Osteoblast (primary cell): Measurements from ENCODE around the gene DLGAP1. TPM values are rescaled to one million over a fixed set of nuclear protein-coding genes. Genes with fewer than 3 reads are reported as not detected.

Experiments
- DNase-seq: peaks from one replicate; pipeline ENCODE4 v3.0.0; 2011; ENCODE audit warnings: low spot score, mixed read lengths; ENCODE audit not compliant: insufficient read length; ENCODE audit errors: missing footprints
- H2AFZ ChIP-seq: 2 replicates; pipeline ENCODE4 v1.6.0; 2011; ENCODE audit warnings: mild to moderate bottlenecking, low read length
- H3K27ac ChIP-seq: 2 replicates; pipeline ENCODE4 v1.5.1; 2011; ENCODE audit warnings: mild to moderate bottlenecking, low read depth, low read length, moderate library complexity
- H3K27me3 ChIP-seq: 2 replicates; pipeline ENCODE4 v1.6.0; 2012; ENCODE audit warnings: mild to moderate bottlenecking, control low read depth, inconsistent platforms, low read length, moderate library complexity; ENCODE audit not compliant: insufficient read depth
- H3K36me3 ChIP-seq: 2 replicates; pipeline ENCODE4 v1.5.1; 2011; ENCODE audit warnings: mild to moderate bottlenecking, low read length, control low read depth, moderate library complexity; ENCODE audit not compliant: insufficient read depth
- H3K4me1 ChIP-seq: 2 replicates; pipeline ENCODE4 v1.5.1; 2011; ENCODE audit warnings: mild to moderate bottlenecking, low read length, control low read depth, moderate library complexity; ENCODE audit not compliant: insufficient read depth
- H3K4me2 ChIP-seq: 2 replicates; pipeline ENCODE4 v1.6.0; 2011; ENCODE audit warnings: mild to moderate bottlenecking, low read length; ENCODE audit not compliant: insufficient read depth
- H3K4me3 ChIP-seq: fragments of 200-600 bp; sonication (generic); 3 replicates; pipeline ENCODE4 v1.5.1; 2012; ENCODE audit warnings: mild to moderate bottlenecking, low read length, inconsistent platforms; ENCODE audit not compliant: insufficient read depth
- H3K79me2 ChIP-seq: 2 replicates; pipeline ENCODE4 v1.6.0; 2012; ENCODE audit warnings: mild to moderate bottlenecking, low read length, control low read depth, inconsistent platforms; ENCODE audit not compliant: insufficient read depth
- H3K9me3 ChIP-seq: 2 replicates; pipeline ENCODE4 v1.5.1; 2011; ENCODE audit warnings: low read depth, low read length, control low read depth
- H4K20me1 ChIP-seq: 2 replicates; pipeline ENCODE4 v1.6.0; 2012; ENCODE audit warnings: mild to moderate bottlenecking, low read length, control low read depth; ENCODE audit not compliant: insufficient read depth
- total RNA-seq: library from RNA; depleted of rRNA; stranded (reverse); fragments of >200 nt; gene quantifications from 2 replicates; pipeline ENCODE4 v1.2.3, GENCODE V29; 2012
- TF ChIP-seq, protein P1 (sequence below): IDR thresholded peaks from 2 replicates; pipeline ENCODE4 v1.5.1; 2011; ENCODE audit warnings: mild to moderate bottlenecking, low read depth, low read length, moderate library complexity; ENCODE audit errors: extremely low read depth

DLGAP1 gene
- total RNA-seq, 1 donor: not detected

DNA sequence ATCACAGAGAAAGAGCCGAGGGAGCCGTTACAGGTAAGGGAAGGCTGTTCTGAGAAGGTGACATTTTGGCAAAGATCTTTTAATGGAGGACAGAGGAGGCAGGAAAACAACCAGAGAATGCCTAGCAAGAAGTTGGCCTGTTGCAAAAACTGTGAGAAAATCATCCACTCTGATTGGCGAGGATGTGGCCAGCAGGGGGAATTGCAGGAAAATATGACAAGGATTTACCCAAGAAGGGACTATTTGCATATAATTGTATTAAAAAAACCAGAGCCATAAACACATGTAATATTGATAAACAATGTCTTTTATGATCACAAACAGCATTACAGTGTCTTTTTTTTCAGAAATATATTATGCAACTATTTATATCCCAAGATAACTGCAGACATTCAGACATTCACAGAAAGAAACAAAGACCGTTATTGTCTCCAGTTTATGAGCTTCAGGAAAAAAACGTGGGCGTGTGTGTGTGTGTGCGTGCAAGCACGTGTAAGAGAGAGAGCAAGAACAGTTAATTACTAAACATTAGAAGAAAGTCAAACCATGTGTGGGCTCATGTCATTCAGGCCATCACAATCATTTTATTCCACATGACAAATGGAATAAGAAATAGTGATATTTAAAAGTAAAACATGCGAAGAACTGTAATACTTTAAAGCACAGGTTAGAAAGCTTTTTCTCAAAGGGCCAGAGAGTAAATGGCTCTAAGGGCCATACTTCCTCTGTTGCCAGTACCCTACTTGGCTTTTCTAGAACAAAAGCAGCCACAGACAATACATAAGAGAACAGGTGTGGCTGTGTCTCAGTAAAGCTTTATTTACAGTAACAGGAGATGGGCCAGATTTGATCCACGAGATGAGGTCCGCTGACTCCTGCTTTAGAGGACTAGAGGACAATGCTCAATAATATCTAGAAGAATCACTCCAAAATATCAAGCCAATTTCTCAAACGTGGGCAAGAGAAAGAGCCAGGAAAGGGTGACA is 324.1 kb downstream of the DLGAP1 start:
- H2AFZ ChIP-seq: no peak overlapping the region
- no peaks in the 10 kb centered on the region for H3K79me2 ChIP-seq
- TF ChIP-seq, protein P1, sequence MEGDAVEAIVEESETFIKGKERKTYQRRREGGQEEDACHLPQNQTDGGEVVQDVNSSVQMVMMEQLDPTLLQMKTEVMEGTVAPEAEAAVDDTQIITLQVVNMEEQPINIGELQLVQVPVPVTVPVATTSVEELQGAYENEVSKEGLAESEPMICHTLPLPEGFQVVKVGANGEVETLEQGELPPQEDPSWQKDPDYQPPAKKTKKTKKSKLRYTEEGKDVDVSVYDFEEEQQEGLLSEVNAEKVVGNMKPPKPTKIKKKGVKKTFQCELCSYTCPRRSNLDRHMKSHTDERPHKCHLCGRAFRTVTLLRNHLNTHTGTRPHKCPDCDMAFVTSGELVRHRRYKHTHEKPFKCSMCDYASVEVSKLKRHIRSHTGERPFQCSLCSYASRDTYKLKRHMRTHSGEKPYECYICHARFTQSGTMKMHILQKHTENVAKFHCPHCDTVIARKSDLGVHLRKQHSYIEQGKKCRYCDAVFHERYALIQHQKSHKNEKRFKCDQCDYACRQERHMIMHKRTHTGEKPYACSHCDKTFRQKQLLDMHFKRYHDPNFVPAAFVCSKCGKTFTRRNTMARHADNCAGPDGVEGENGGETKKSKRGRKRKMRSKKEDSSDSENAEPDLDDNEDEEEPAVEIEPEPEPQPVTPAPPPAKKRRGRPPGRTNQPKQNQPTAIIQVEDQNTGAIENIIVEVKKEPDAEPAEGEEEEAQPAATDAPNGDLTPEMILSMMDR: no peak
- H3K4me2 ChIP-seq: no peak overlapping the region
- no peaks in the 10 kb centered on the region for H3K27me3 ChIP-seq
- H3K4me3 ChIP-seq: no peak overlapping the region
- no peak overlapping the region for H3K27ac ChIP-seq
- no peaks in the 10 kb centered on the region for H3K36me3 ChIP-seq
- DNase-seq: no peak
- H3K4me1 ChIP-seq: no peaks in the 10 kb centered on the region
- no peaks in the 10 kb centered on the region for H4K20me1 ChIP-seq
- H3K9me3 ChIP-seq: no peaks in the 10 kb centered on the region

DNA sequence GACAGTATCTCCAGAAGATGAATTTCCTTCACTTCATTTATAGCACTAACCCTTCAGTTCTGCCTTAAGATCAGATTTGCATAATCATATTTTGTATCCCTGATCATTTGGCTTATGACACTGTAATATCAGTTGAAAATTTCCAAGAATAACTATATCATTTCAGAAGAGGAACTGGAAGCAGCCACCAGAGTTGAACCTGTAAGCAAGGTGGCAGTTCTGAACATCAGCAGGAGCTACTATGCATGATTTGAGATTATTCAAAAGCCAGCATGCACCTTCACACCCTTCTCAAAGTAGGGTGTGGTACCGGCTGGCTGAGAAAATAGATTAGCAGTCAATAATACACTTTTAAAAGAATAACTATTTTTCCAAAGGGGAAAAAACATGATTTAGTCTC is 328.2 kb downstream of the DLGAP1 start:
- H4K20me1 ChIP-seq: no peaks in the 10 kb centered on the region
- H3K27me3 ChIP-seq: no peaks in the 10 kb centered on the region
- no peak overlapping the region for H2AFZ ChIP-seq
- H3K36me3 ChIP-seq: no peaks in the 10 kb centered on the region
- TF ChIP-seq, protein P1: no peak
- no peak overlapping the region for H3K4me3 ChIP-seq
- H3K79me2 ChIP-seq: no peaks in the 10 kb centered on the region
- no peak for DNase-seq
- H3K27ac ChIP-seq: no peak overlapping the region
- H3K4me2 ChIP-seq: no peak overlapping the region
- no peaks in the 10 kb centered on the region for H3K4me1 ChIP-seq
- H3K9me3 ChIP-seq: no peaks in the 10 kb centered on the region

DNA sequence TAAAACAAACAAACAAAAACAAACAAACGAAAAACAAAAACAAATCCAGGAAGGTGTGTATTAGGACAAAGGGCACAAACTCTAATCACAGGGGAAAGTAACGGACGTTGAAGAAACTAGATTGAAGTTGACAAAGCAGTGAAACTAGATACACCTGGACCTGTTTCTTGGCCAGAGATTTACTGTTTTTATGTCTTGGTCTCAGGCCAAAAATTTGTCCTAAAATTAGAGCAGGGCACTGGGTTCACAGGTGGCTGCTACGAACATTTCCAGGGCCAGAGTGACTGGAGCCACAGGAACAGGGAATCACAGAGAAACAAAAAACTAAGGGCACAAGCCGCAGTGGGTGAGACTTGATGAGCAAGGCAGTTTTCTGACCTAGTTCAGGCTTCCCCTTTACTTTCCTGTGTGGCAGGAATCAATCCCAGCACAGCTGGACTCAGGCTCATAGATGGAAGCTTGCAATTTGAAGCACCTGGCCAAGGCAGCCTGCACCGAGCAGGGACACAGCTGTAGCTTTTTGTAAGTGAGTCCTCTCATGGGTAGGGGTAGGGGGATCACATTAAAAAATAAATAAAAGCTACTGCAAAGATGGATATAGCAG is 329.4 kb downstream of the DLGAP1 start:
- Histone ChIP-seq H4K20me1 (no peaks in the 10 kb centered on the region), H2AFZ (no peak overlapping the region), H3K79me2 (no peaks in the 10 kb centered on the region), H3K36me3 (no peaks in the 10 kb centered on the region), H3K9me3 (no peaks in the 10 kb centered on the region), H3K27me3 (no peaks in the 10 kb centered on the region), H3K4me2 (no peak overlapping the region), H3K4me1 (no peaks in the 10 kb centered on the region), H3K4me3 (no peak overlapping the region), H3K27ac (no peak overlapping the region)
- TF ChIP-seq, protein P1: no peak
- DNase-seq: no peak

DNA sequence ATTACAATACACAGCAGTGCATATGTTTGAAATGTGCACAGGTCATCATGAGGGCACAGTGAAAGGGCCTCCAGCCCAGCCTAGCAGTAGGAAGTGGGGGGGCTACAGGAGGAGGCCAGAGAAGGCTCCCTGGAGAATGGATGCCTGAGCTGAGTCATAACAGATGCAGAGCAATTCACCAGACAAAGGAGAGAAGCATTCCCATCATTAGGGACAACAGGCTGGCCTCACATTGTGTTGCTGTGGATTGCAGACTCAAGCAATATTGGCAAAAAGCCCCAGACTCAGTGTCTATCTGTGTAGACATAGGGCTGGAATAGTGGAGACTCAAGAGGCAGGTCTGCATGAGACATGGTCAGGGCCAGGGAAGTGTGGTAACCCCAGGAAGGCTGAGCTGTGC is 329.9 kb downstream of the DLGAP1 start:
- Histone ChIP-seq H3K9me3 (no peaks in the 10 kb centered on the region), H3K4me3 (no peak overlapping the region), H3K79me2 (no peaks in the 10 kb centered on the region), H3K27me3 (no peaks in the 10 kb centered on the region), H2AFZ (no peak overlapping the region), H4K20me1 (no peaks in the 10 kb centered on the region), H3K27ac (no peak overlapping the region), H3K36me3 (no peaks in the 10 kb centered on the region), H3K4me1 (no peaks in the 10 kb centered on the region), H3K4me2 (no peak overlapping the region)
- no peak for DNase-seq
- TF ChIP-seq, protein P1: no peak
